NCI-H2196 (cell line): ENCODE results near the gene RUFY1.
"Not testable (repeated sequence)": the region's sequence is repeated elsewhere in the genome, so short reads cannot be mapped to it uniquely, and the experiment has no call there.

Source experiments
- DNase-seq: peaks from one replicate; lab custom pipeline; 2025; ENCODE audit not compliant: unreplicated experiment; lab: John Stamatoyannopoulos, UW

The RUFY1 gene, protein sequence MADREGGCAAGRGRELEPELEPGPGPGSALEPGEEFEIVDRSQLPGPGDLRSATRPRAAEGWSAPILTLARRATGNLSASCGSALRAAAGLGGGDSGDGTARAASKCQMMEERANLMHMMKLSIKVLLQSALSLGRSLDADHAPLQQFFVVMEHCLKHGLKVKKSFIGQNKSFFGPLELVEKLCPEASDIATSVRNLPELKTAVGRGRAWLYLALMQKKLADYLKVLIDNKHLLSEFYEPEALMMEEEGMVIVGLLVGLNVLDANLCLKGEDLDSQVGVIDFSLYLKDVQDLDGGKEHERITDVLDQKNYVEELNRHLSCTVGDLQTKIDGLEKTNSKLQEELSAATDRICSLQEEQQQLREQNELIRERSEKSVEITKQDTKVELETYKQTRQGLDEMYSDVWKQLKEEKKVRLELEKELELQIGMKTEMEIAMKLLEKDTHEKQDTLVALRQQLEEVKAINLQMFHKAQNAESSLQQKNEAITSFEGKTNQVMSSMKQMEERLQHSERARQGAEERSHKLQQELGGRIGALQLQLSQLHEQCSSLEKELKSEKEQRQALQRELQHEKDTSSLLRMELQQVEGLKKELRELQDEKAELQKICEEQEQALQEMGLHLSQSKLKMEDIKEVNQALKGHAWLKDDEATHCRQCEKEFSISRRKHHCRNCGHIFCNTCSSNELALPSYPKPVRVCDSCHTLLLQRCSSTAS

DNA sequence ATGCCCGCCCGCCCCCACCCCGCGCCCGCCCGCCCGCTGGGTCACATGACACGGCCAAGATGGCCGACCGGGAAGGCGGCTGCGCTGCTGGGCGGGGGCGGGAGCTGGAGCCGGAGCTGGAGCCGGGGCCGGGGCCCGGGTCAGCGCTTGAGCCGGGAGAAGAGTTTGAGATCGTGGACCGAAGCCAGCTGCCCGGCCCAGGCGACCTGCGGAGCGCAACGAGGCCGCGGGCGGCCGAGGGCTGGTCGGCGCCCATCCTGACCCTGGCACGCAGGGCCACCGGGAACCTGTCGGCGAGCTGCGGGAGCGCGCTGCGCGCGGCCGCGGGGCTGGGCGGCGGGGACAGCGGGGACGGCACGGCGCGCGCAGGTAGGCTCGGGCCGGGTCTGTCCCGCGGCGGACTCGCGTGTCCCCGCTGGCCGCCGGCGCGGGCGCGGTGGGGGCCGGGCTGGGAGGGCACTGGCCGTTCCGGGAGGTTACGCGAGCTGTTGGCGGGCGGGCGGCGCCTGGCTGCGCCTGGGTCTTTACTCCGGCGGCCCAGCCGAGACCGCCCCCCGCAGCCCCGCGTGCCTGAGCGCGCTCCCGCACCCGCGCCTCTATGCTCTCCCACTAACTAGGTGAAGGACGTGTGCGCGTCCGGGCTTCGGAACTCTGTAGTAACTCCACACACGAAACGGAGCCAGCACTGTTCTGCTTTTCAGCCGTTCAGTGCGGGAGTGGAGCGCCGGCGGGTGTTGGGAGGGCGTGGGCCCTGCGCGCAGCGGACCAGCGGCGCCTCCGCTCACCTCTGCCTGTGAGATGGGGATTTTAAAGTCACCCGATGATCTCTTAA is at the start of gene RUFY1:
RUFY1 (plus strand) TSS at position 44 of the 832 bp plus-strand sequence; CDS start at position 60, 16 bp downstream.
- DNase-seq, result peak; percentile 87

DNA sequence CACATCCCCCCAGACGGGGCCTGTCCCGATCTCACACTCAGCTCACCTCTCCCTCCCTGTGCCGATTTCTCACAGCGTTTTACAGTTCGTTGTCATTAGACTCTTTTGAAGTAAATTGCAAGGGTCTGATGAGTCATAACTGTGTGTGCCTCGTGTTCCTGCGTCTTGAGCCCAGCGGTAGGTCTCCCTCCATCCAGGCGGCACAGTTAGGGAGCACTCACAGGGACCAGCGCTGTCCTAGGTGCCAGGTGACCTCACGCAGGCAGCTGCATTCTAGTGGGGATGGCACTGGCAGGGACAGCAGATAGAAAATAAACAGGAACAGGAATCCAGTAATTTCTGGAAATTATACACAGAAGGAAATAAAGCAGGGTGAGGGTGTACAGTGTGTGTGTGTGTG is 48.4 kb upstream of the RUFY1 start:
- not testable (repeated sequence) for DNase-seq

DNA sequence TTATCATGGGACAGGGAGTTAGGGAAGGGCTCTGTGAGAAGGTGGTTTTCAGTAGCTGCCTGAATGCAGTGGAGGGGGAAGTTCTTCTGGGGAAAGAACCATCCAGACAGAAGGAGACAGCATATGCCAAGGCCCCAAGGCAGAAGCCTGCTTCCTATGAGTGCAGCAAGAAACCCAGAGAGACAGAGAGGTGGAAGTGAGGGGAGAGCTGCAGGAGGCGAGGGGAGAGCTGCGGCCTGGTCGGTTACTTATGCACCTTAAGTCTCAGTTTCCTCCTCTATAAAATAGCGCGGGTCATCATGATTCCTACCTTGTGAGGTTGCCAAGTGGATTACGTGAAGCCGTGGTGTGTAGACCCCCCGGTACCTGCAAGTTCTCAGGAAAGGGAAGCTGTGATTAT is 47.9 kb upstream of the RUFY1 start:
- DNase-seq, result not testable (repeated sequence)

DNA sequence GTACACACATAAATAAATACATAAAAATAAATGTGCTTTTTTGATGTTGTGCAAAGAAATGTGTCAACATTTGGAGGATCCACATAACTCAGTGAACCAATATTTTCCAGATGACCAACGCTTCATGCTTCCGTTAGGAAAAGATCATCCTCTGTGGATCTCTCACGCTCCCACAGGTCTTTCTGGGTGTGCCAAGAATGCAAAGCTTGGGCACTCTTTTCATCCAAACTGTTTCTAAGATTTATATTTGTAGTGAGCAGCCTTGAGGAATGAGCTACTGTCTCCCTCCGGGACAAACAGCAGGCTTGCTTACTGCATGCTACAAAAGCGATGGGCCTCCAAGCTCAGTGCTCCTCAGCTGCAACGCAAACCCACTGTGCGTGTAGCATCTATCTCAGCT is 46.2 kb upstream of the RUFY1 start:
- no peak for DNase-seq

DNA sequence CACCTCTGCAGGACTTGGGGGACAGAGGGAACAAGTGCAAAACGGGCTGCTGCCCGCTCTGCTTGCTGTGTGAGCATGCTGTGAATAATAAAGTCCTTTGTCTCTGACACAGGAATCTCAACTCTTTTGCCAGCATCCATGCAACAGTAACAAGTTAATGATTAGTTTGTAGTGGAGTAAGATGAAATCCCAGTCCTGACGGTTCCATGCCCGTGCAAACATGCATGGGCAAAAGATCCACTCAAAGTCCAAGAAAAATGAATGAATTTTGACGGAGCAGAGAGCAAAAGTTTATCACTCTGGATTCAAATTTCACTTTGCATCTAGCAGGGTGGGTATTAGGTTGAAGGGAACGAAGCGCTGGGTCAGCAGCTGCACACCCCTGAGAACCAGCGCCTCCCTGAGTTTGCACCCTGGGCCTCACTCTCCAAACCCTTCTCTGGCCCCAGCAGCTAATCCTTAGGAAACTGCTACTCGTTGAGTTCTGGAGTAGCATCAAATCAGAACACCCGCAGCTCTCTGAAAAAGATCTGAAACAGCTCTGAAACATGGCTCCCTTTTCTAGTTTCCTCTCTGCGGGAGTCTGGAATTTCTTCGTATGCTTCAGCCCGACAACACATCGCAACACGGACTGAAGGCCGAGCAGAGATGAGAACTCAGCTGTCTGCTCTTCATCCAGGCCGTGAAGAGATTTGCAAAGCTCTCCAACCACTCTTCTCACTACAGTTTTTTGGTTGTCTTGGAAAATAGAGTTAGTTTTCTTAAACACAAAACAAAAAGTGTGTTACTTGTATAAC is 45.6 kb upstream of the RUFY1 start:
- no peak for DNase-seq

- no peak for DNase-seq
Observed at GRCh38 chr5:179505636-179506261, 44.6 kb upstream of the RUFY1 start.

DNA sequence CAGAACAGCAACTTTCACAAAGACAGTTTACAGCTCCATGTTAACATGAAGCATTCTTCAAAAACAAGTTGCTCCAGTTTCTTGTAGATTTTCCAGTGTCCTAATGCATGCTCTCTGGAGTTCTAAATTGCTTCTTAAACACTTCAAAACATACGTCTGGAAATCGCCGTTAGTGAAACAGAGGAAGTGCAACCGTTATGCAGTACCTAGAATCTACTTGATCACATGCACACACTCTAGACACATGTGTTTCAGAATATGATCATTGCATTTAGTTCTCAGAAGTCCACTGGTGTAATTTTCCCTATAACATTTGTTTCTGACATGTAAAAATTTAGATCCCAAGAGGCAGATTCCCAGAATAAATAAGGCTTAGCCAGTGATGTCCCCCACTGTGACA is 41.1 kb upstream of the RUFY1 start:
- DNase-seq, result no peak

DNA sequence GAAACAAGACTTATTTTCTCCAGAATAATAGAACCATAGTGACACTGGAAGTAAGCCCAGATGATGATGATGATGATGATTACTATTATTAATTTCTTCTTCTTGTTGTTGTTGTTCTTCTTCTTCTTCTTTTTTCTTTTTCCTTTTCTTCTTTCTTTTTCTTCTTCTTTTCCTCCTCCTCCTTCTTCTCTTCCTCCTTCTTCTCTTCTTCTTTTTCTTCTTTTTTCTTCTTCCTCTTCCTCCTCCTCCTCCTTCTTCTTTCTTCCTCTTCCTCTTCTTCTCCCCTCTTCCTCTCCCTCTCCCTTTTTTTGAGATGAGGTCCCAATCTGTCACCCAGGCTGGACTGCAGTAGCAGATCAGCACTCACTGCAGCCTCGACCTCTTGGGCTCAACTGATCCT is 40.5 kb upstream of the RUFY1 start:
- no peak for DNase-seq

DNA sequence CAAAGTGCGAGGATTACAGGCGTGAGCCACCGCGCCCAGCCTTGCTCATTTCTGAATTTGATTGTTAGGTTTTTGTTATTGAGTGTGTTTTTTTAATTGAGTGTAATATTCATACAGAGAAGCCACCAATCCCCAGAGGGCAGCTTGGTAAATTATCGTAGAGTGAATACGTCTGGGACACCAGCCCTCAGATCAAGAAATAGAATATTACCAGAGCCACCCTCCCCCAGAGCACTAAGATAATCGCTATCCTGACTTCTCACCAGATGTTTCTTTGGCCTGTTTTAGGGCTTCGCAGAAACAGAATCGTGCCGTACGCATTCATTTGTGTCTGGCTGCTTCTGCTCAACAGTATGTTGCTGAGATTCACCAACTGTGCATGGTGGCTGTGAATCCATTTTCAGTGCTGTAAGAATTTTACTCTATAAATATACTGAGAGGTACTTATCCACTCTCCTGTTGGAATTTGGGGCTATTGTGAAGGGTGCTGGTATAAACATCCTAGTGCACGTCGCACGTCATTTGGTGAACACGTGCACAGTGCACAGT is 37.8 kb upstream of the RUFY1 start:
- DNase-seq, result no peak

DNA sequence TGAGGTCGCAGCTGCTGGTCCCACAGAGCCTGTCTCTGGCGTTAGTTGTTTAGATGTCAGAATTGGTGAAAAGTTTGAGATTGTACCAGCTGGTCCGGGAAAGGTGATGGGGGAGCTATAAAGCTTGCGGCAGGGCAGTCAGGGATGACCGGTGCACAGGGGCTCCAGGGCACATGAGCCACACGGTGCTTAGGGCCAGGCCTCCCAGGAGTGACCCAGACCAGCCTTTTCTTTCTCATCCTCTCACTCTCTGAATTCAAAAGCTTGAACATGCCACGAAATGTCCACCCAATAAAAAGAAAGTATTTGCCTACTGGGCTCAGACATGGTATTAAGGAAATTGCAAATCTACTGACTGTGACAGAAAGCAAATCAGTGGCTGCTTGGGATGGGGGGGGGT is 34.9 kb upstream of the RUFY1 start:
- DNase-seq, result not testable (repeated sequence)

DNA sequence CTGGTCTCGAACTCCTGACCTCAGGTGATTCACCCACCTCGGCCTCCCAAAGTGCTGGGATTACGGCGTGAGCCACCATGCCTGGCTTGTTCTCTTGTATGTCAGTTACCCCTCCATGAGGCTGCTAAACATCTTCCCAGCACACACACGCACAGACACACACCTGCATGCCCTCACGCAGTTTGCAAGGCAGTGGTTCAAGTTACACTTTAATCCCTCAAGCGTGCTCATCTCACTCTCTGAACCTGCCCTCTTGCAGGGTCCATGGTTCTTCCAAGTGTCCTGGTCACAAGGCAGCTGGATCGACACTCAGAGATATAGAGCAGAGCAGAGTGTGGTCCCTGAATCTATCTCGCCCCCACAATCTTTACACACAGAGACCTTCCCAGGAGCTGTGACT is 34.1 kb upstream of the RUFY1 start:
- no peak for DNase-seq

DNA sequence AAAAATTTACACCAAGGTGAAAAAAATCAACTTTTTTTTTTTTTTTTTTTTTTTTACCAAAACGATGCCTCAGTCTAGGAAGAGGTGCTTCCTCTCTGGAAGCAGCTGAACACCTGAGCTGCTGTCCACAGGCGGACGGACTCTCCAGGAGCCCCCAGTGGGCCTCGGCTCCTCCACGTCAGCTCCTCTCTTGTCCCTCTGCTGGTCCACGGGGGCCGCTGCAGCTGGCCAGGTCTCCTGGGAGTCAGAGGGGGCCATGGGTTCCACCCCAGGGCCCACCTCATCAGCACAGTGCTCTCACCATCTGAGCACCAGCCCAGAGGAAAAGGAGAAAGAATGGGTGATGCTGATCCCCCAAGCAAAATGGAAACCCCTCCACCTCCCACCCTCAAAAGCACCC is 32.6 kb upstream of the RUFY1 start:
- not testable (repeated sequence) for DNase-seq

GRCh38 chr5:179518369-179518768 is 32.0 kb upstream of the RUFY1 start:
- DNase-seq, result not testable (repeated sequence)

GRCh38 chr5:179519416-179520070 is 30.8 kb upstream of the RUFY1 start:
- DNase-seq, result not testable (repeated sequence)

DNA sequence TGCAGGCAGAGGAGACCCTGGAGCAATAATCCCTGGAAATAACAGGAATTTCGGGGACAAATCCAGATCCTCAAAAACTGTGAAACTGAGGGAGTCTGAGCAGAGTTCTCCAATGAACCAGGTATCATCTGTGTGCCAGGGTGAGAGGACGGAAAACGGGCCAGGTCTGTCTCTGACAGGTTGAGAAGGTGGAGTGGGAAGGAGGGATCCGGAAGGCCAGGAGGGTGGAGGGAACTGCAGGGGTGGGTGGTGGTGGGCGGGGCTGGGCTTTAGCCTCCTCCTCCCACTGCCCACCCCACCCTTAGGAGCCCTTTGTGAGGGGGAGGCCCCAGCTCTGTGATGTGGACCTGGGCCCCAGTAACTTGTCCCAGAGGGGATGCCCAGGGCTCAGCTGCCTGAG is 28.2 kb upstream of the RUFY1 start:
- not testable (repeated sequence) for DNase-seq

DNA sequence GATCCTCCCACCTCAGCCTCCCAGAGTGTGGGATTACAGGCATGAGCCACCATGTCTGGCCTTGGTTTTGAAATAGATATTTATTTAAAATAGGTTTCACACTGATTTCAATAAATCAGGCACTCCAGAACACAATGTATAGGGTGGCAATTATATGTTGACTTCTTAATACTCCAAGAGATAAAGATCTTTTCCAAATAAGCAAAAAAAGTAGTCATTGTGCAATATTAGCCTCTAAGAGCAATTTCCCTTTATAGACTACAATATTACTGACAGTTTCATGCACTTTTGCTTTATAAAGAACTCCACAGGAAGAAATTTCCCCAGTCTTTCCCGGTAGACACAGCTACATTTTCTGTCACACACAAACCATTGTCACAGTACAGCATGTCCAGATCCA is 23.4 kb upstream of the RUFY1 start:
- DNase-seq, result no peak

- no peak for DNase-seq
Observed at GRCh38 chr5:179530069-179530998, 20.0 kb upstream of the RUFY1 start.

DNA sequence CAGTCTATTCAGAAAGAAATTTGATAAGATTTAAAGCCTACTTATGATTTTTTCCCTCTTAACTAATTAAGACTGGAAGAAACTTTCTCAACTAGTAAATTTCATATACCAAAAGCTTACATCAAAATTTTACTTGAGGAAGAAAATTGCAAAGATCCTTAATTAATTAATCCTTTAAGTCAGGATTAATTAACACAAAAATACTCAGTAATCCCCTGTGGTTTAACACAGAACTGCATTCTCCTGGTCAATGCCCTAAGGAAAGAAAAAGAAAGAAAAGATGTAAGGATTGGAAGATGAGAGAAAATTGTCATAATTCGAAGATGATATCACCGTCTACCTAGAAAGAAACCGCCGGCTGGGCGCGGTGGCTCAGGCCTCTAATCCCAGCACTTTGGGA is 17.3 kb upstream of the RUFY1 start:
- no peak for DNase-seq
